ENCODE results near the gene ZSCAN12.
"Not testable (repeated sequence)": the region's sequence is repeated elsewhere in the genome, so short reads cannot be mapped to it uniquely, and the experiment has no call there.

The ZSCAN12 gene

GRCh38 chr6:28378644-28379043, 20.9 kb downstream of the ZSCAN12 start:
- no peak overlapping the region for H3K27ac Mint-ChIP-seq
- CTCF ChIA-PET, result no interaction called here
- no peak for DNase-seq
- H3K4me1 Mint-ChIP-seq, result peaks cover 9% of the 10 kb centered on the region
- H3K36me3 Mint-ChIP-seq, result peaks cover 62% of the 10 kb centered on the region
- H3K27me3 Mint-ChIP-seq, result peaks cover 6% of the 10 kb centered on the region
- H3K9me3 Mint-ChIP-seq, result peaks cover 11% of the 10 kb centered on the region
- no peak overlapping the region for H3K4me3 Mint-ChIP-seq

GRCh38 chr6:28377879-28378278, 21.7 kb downstream of the ZSCAN12 start:
- DNase-seq, result no peak
- CTCF ChIA-PET, result interaction anchor here (0.8 kb wide), 1 partner anchor 16 kb away, joined by 4 read pairs; no protein-coding TSS in a partner anchor
- Mint-ChIP-seq H3K27ac (no peak overlapping the region), H3K4me1 (peaks cover 2% of the 10 kb centered on the region), H3K27me3 (no peaks in the 10 kb centered on the region), H3K9me3 (peaks cover 11% of the 10 kb centered on the region), H3K36me3 (peaks cover 54% of the 10 kb centered on the region), H3K4me3 (no peak overlapping the region)

GRCh38 chr6:28373925-28374324, 25.6 kb downstream of the ZSCAN12 start:
- no peaks in the 10 kb centered on the region for H3K4me1 Mint-ChIP-seq
- CTCF ChIA-PET, result interaction anchor here (0.8 kb wide), 1 partner anchor 18 kb away, joined by 3 read pairs; no protein-coding TSS in a partner anchor
- peaks cover 4% of the 10 kb centered on the region for H3K9me3 Mint-ChIP-seq
- H3K4me3 Mint-ChIP-seq, result no peak overlapping the region
- H3K36me3 Mint-ChIP-seq, result peaks cover 21% of the 10 kb centered on the region
- H3K27me3 Mint-ChIP-seq, result no peaks in the 10 kb centered on the region
- H3K27ac Mint-ChIP-seq, result no peak overlapping the region
- no peak for DNase-seq

- CTCF ChIA-PET, result interaction anchor here (1.3 kb wide), 1 partner anchor 11 kb away, joined by 3 read pairs; no protein-coding TSS in a partner anchor
- Mint-ChIP-seq H3K4me1 (no peaks in the 10 kb centered on the region), H3K27me3 (no peaks in the 10 kb centered on the region), H3K27ac (no peak overlapping the region), H3K4me3 (no peak overlapping the region), H3K36me3 (peaks cover 14% of the 10 kb centered on the region), H3K9me3 (no peaks in the 10 kb centered on the region)
- no peak for DNase-seq
Measured at GRCh38 chr6:28371706-28372451, 27.7 kb downstream of the ZSCAN12 start.

- Mint-ChIP-seq H3K4me3 (no peak overlapping the region), H3K4me1 (no peaks in the 10 kb centered on the region)
- CTCF ChIA-PET, result interaction anchor here (1.7 kb wide), 1 partner anchor 15 kb away, joined by 5 read pairs; no protein-coding TSS in a partner anchor
Measured at GRCh38 chr6:28371280-28371679, 28.3 kb downstream of the ZSCAN12 start.

GRCh38 chr6:28370440-28370839, 29.1 kb downstream of the ZSCAN12 start:
- Mint-ChIP-seq H3K9me3 (no peaks in the 10 kb centered on the region), H3K4me3 (no peak overlapping the region), H3K27me3 (no peaks in the 10 kb centered on the region), H3K27ac (no peak overlapping the region), H3K4me1 (no peaks in the 10 kb centered on the region), H3K36me3 (peaks cover 20% of the 10 kb centered on the region)
- CTCF ChIA-PET, result interaction anchor here (1.7 kb wide), 1 partner anchor 14 kb away, joined by 5 read pairs; no protein-coding TSS in a partner anchor
- no peak for DNase-seq

More at GRCh38 chr6:28371280-28371679, 28.3 kb downstream of the ZSCAN12 start:
- peaks cover 17% of the 10 kb centered on the region for H3K36me3 Mint-ChIP-seq
- DNase-seq, result no peak
- H3K27me3 Mint-ChIP-seq, result no peaks in the 10 kb centered on the region
- no peak overlapping the region for H3K27ac Mint-ChIP-seq
- no peaks in the 10 kb centered on the region for H3K9me3 Mint-ChIP-seq

- Mint-ChIP-seq H3K27ac (no peak overlapping the region), H3K27me3 (no peaks in the 10 kb centered on the region), H3K4me3 (no peak overlapping the region), H3K9me3 (no peaks in the 10 kb centered on the region), H3K4me1 (no peaks in the 10 kb centered on the region), H3K36me3 (peaks cover 22% of the 10 kb centered on the region)
- DNase-seq, result no peak
- CTCF ChIA-PET, result no interaction called here
Measured at GRCh38 chr6:28369463-28369862, 30.1 kb downstream of the ZSCAN12 start.

- peaks cover 25% of the 10 kb centered on the region for H3K36me3 Mint-ChIP-seq
- no peak for DNase-seq
- no peaks in the 10 kb centered on the region for H3K9me3 Mint-ChIP-seq
- H3K27me3 Mint-ChIP-seq, result no peaks in the 10 kb centered on the region
- no peaks in the 10 kb centered on the region for H3K4me1 Mint-ChIP-seq
- no peak overlapping the region for H3K27ac Mint-ChIP-seq
- no peak overlapping the region for H3K4me3 Mint-ChIP-seq
- CTCF ChIA-PET, result no interaction called here
Measured at GRCh38 chr6:28368522-28368921, 31.0 kb downstream of the ZSCAN12 start.

- CTCF ChIA-PET, H3K4me1 Mint-ChIP-seq, DNase-seq, H3K9me3 Mint-ChIP-seq, H3K4me3 Mint-ChIP-seq, H3K27me3 Mint-ChIP-seq, H3K27ac Mint-ChIP-seq: not testable (repeated sequence)
- peaks cover 27% of the 10 kb centered on the region for H3K36me3 Mint-ChIP-seq
Measured at GRCh38 chr6:28365590-28365989, 34.0 kb downstream of the ZSCAN12 start.

- DNase-seq, result no peak
- Mint-ChIP-seq H3K4me1 (peaks cover 11% of the 10 kb centered on the region), H3K27me3 (no peaks in the 10 kb centered on the region), H3K4me3 (no peak overlapping the region), H3K9me3 (no peaks in the 10 kb centered on the region), H3K36me3 (peaks cover 22% of the 10 kb centered on the region), H3K27ac (no peak overlapping the region)
- CTCF ChIA-PET, result interaction anchor here (0.5 to 0.7 kb wide), 2 partner anchors 80 to 82 kb away, joined by 3 read pairs; no protein-coding TSS in a partner anchor
Measured at GRCh38 chr6:28360961-28361360, 38.6 kb downstream of the ZSCAN12 start.

- H3K27me3 Mint-ChIP-seq, H3K27ac Mint-ChIP-seq, H3K4me3 Mint-ChIP-seq, H3K9me3 Mint-ChIP-seq, DNase-seq: not testable (repeated sequence)
- CTCF ChIA-PET, result interaction anchor here (1.2 kb wide), 1 partner anchor 226 kb away, joined by 5 read pairs; no protein-coding TSS in a partner anchor
- H3K4me1 Mint-ChIP-seq, result peaks cover 17% of the 10 kb centered on the region
- peaks cover 11% of the 10 kb centered on the region for H3K36me3 Mint-ChIP-seq
Measured at GRCh38 chr6:28359562-28359961, 40.0 kb downstream of the ZSCAN12 start.

- peaks cover 6% of the 10 kb centered on the region for H3K9me3 Mint-ChIP-seq
- CTCF ChIA-PET, result interaction anchor here (0.5 to 2.2 kb wide), 6 partner anchors 90 to 1196 kb away, joined by 3 to 14 read pairs (median 7); partner anchors contain the start of genes ZKSCAN4 and ZSCAN26
- DNase-seq, result no peak
- no peak overlapping the region for H3K4me3 Mint-ChIP-seq
- no peaks in the 10 kb centered on the region for H3K27me3 Mint-ChIP-seq
- H3K4me1 Mint-ChIP-seq, result peaks cover 26% of the 10 kb centered on the region
- H3K27ac Mint-ChIP-seq, result no peak overlapping the region
- peaks cover 16% of the 10 kb centered on the region for H3K36me3 Mint-ChIP-seq
Measured at GRCh38 chr6:28357036-28357435, 42.5 kb downstream of the ZSCAN12 start.

GRCh38 chr6:28356666-28357020, 42.9 kb downstream of the ZSCAN12 start:
- CTCF ChIA-PET, result interaction anchor here (0.5 to 2.7 kb wide), 23 partner anchors 11 to 1195 kb away, joined by 3 to 16 read pairs (median 5); partner anchors contain the start of genes ZKSCAN4, ZKSCAN8 and ZSCAN26
- H3K36me3 Mint-ChIP-seq, result peaks cover 18% of the 10 kb centered on the region
- no peak for DNase-seq
- no peak overlapping the region for H3K4me3 Mint-ChIP-seq
- H3K27ac Mint-ChIP-seq, result no peak overlapping the region
- peaks cover 29% of the 10 kb centered on the region for H3K4me1 Mint-ChIP-seq
- H3K9me3 Mint-ChIP-seq, result peaks cover 6% of the 10 kb centered on the region
- H3K27me3 Mint-ChIP-seq, result peaks cover under 1% of the 10 kb centered on the region

GRCh38 chr6:28355743-28356665, 43.5 kb downstream of the ZSCAN12 start:
- Mint-ChIP-seq H3K27me3 (peaks cover 4% of the 10 kb centered on the region), H3K36me3 (peaks cover 18% of the 10 kb centered on the region), H3K9me3 (peaks cover 6% of the 10 kb centered on the region), H3K4me1 (peaks cover 35% of the 10 kb centered on the region), H3K4me3 (peak overlapping the region; percentile 90), H3K27ac (peak overlapping the region; percentile 86)
- DNase-seq, result peak; percentile 72
- CTCF ChIA-PET, result interaction anchor here (0.5 to 2.7 kb wide), 38 partner anchors 10 to 1195 kb away, joined by 3 to 16 read pairs (median 3); partner anchors contain the start of genes ZKSCAN4, ZKSCAN8, ZSCAN16 and ZSCAN26
